Gastroesophageal sphincter (tissue), 4 donors: ENCODE data around the gene CCNL1. TPM values are rescaled to one million over a fixed set of nuclear protein-coding genes. Genes with fewer than 3 reads are reported as not detected.

Experiments
- ATAC-seq: fragments of 150-250 bp; one replicate; pipeline ENCODE4 v1.9.1; 2016; ENCODE audit warnings: mild to moderate bottlenecking, moderate library complexity
- H3K27ac ChIP-seq, 4 donors: fragments of 200-600 bp; sonication (generic) in 3 of 4; 1 replicate in 3 of 4; 2 replicates in 1 of 4; pipeline ENCODE4 v1.5.1; 2016 to 2019
- H3K27me3 ChIP-seq: fragments of 200-600 bp; sonication (generic); one replicate; pipeline ENCODE4 v1.5.1; 2019
- H3K36me3 ChIP-seq, 2 donors: fragments of 200-600 bp; sonication (generic); one replicate each; pipeline ENCODE4 v1.5.1; 2019; ENCODE audit warnings: control low read depth in 1 of 2
- H3K4me1 ChIP-seq, 3 donors: fragments of 200-600 bp; sonication (generic); 1 replicate in 2 of 3; 2 replicates in 1 of 3; pipeline ENCODE4 v1.5.1; 2016 to 2019; ENCODE audit warnings: control low read depth in 2 of 3
- H3K4me3 ChIP-seq, 2 donors: fragments of 200-600 bp; sonication (generic); one replicate each; pipeline ENCODE4 v1.5.1; 2019; ENCODE audit warnings: mild to moderate bottlenecking in 1 of 2, moderate library complexity in 1 of 2
- H3K9me3 ChIP-seq, 3 donors: fragments of 200-600 bp; sonication (generic); one replicate each; pipeline ENCODE4 v1.5.1; 2017 to 2019; ENCODE audit warnings: control low read depth in 2 of 3
- EP300 ChIP-seq: sonication (generic); formaldehyde crosslinking; IDR thresholded peaks from one replicate; pipeline ENCODE4 v1.6.1; 2017; ENCODE audit warnings: antibody characterized with exemption, mild to moderate bottlenecking
- POLR2A ChIP-seq, 2 donors: fragments of 450-650 bp; IDR thresholded peaks; one replicate each; pipeline ENCODE4 v1.6.1; 2017; ENCODE audit warnings: antibody characterized with exemption in 2 of 2, mild to moderate bottlenecking in 2 of 2, moderate library complexity in 1 of 2
- POLR2AphosphoS5 ChIP-seq: sonication (generic); formaldehyde crosslinking; IDR thresholded peaks from one replicate; pipeline ENCODE4 v1.6.1; 2017; ENCODE audit warnings: antibody characterized with exemption
- WGBS, 2 donors: methylation state at CpG; one replicate each; pipeline ENCODE4 v1.1.5; 2018; ENCODE audit warnings: low coverage in 1 of 2; 5-methylcytosine and 5-hydroxymethylcytosine counted together
- total RNA-seq, 4 donors: library from RNA; depleted of rRNA; stranded (reverse); fragments of >200 nt; gene quantifications; one replicate each; pipeline ENCODE4 v1.1.0, GENCODE V29; 2016
- TF ChIP-seq, protein P1 (sequence below), 4 experiments: fragments of 200-600 bp in 2 of 4; fragments of 450-650 bp in 2 of 4; sonication (generic) in 1 of 4; IDR thresholded peaks; one replicate each; pipeline ENCODE4 v1.5.1; 2017 to 2019; ENCODE audit warnings: antibody characterized with exemption in 4 of 4, mild to moderate bottlenecking in 2 of 4, moderate library complexity in 2 of 4

Gene CCNL1
- total RNA-seq, 4 donors from 2014 or later: 32.7 to 211 (median 92.6) TPM

DNA sequence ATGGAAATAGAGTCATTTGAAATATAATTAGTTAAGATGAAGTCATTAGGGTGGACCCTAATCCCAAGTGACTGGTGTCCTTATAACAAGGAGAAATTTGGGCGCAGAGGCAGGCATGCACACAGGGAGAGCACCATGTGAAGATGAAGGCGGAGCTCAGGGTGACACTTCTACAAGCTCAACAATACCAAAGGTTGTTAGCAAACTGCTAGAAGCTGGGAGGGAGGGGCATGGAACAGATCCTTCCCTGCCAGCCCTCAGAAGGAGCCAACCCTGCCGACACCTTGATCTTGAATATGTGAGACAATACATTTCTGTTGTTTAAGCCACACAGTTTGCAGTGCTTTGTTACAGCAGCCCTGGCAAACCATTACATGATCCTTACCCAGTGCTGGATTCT is 57.8 kb downstream of the CCNL1 start:
- H3K4me1 ChIP-seq: peaks cover 0 to 24% (median 4%) of the 10 kb centered on the region in 3 donors
- H3K4me3 ChIP-seq: no peak overlapping the region
- ATAC-seq: no peak
- no peak overlapping the region for H3K27ac ChIP-seq
- no peaks in the 10 kb centered on the region for H3K27me3 ChIP-seq
- H3K36me3 ChIP-seq: no peaks in the 10 kb centered on the region
- no peaks in the 10 kb centered on the region for H3K9me3 ChIP-seq
- TF ChIP-seq POLR2AphosphoS5: no peak
- TF ChIP-seq EP300: no peak
- TF ChIP-seq, protein P1, sequence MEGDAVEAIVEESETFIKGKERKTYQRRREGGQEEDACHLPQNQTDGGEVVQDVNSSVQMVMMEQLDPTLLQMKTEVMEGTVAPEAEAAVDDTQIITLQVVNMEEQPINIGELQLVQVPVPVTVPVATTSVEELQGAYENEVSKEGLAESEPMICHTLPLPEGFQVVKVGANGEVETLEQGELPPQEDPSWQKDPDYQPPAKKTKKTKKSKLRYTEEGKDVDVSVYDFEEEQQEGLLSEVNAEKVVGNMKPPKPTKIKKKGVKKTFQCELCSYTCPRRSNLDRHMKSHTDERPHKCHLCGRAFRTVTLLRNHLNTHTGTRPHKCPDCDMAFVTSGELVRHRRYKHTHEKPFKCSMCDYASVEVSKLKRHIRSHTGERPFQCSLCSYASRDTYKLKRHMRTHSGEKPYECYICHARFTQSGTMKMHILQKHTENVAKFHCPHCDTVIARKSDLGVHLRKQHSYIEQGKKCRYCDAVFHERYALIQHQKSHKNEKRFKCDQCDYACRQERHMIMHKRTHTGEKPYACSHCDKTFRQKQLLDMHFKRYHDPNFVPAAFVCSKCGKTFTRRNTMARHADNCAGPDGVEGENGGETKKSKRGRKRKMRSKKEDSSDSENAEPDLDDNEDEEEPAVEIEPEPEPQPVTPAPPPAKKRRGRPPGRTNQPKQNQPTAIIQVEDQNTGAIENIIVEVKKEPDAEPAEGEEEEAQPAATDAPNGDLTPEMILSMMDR (IDR thresholded peaks at IDR 0.05): no peak
- no peak for TF ChIP-seq POLR2A (IDR thresholded peaks at IDR 0.05)
- 80 to 93% methylated on average over 1 to 2 of the region's 3 CpGs for WGBS, 2 donors

DNA sequence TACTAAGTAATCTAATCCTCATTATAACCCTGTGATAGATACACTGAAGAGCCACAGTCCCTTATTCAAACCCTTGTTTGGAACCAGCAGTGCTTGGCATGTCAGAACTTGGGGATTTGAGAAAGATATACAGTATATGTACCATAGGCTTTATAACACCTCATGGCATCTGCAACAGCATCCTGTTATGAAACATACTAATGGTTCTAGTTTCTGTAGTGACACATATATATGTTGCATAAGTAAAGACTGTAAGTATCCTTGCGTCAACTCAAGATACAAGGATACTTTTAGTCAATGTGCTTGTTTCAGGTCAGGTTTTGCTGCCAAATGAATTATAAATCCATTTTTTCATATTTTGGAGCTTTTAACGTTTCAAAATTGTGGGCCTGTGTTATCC is 58.5 kb downstream of the CCNL1 start:
- no peaks in the 10 kb centered on the region for H3K9me3 ChIP-seq
- no peaks in the 10 kb centered on the region for H3K36me3 ChIP-seq
- no peak for ATAC-seq
- H3K4me1 ChIP-seq: peaks cover 0 to 24% (median 4%) of the 10 kb centered on the region in 3 donors
- 67 to 81% methylated on average over 2 of the region's 2 CpGs for WGBS, 2 donors
- H3K4me3 ChIP-seq: no peak overlapping the region
- TF ChIP-seq EP300: no peak
- TF ChIP-seq, protein P1 (IDR thresholded peaks at IDR 0.05): no peak
- TF ChIP-seq POLR2AphosphoS5: no peak
- no peak for TF ChIP-seq POLR2A (IDR thresholded peaks at IDR 0.05)
- no peak overlapping the region for H3K27ac ChIP-seq
- no peaks in the 10 kb centered on the region for H3K27me3 ChIP-seq

DNA sequence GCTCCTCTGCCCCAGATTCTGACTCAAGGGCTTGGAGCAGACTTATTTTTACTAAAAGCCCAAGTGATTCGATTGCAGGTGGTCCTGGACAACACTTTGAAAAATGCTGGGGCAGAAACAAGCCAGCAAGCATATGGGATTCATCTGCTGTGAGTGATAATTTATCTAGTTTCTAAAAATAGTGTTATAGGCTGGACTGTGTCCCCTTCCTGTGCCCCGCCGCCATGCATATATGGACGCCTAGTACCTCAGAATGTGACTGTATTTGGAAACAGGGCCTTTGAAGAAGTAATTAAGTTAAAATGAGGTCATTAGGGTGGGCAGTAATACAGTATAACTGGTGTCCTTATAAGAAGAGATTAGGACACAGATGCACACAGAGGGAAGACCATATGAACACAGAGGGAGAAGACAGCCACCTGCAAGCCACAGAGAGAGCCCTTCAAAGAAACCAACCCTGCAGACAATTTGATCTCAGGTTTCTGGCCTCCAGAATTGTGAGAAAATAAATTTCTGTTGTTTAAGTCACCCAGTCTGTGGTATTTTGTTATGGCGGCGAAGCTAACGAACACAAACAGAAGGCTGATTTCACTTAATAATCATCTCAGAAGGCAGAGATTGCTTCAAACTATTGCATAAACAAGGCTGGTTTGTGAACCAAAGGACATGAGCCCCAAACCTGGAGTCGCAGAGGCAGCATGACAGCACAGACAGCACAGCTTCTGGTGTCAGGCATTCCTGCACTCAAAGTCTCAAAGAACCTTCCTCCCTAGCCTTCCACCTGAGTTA is 59.1 kb downstream of the CCNL1 start:
- WGBS, 2 donors: 44 to 73% methylated on average over 6 of the region's 8 CpGs
- H3K27ac ChIP-seq: peak overlapping the region in 3 of 4 donors; percentile 32 to 74 (median 55)
- H3K9me3 ChIP-seq: no peaks in the 10 kb centered on the region
- no peak overlapping the region for H3K4me3 ChIP-seq
- no peak for ATAC-seq
- no peaks in the 10 kb centered on the region for H3K36me3 ChIP-seq
- no peaks in the 10 kb centered on the region for H3K27me3 ChIP-seq
- H3K4me1 ChIP-seq: peaks cover 0 to 24% (median 4%) of the 10 kb centered on the region in 3 donors
- TF ChIP-seq EP300: no peak
- no peak for TF ChIP-seq POLR2AphosphoS5
- no peak for TF ChIP-seq POLR2A (IDR thresholded peaks at IDR 0.05)
- TF ChIP-seq, protein P1 (IDR thresholded peaks at IDR 0.05): no peak

DNA sequence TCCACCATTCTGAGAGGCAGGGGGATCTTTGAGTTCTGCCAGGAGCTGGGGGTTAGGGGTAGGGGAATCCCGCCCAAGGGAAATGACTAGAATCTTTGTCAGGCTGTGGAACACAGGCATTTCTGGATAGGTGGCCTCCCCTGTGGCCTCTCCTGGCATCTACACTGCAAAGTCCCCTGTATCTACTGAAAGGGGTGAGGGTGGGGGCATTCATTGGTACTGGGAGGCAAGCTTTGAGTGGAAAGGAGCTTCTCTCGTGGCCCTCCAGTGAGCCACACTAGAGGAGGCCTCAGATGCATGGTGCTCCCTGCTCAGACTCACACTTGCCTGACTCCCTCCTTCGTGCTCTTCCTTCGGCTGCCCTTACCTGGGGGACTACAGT is 59.9 kb downstream of the CCNL1 start:
- Histone ChIP-seq H3K27ac (peak overlapping the region in 3 of 4 donors; percentile 32 to 74 (median 55)), H3K27me3 (no peaks in the 10 kb centered on the region), H3K4me1 (peaks cover 0 to 24% (median 4%) of the 10 kb centered on the region in 3 donors), H3K4me3 (no peak overlapping the region), H3K9me3 (no peaks in the 10 kb centered on the region), H3K36me3 (no peaks in the 10 kb centered on the region)
- ATAC-seq: no peak
- TF ChIP-seq POLR2A (IDR thresholded peaks at IDR 0.05) (no peak), EP300 (no peak), POLR2AphosphoS5 (no peak)
- TF ChIP-seq, protein P1 (IDR thresholded peaks at IDR 0.05): no peak
- WGBS, 2 donors: 100% methylated on average over 2 of the region's 4 CpGs; no CpG with 5 or more reads in 1 of the 2 donors
